ENCODE measurements around the gene CRHR1.
"Not testable (repeated sequence)": the region's sequence is repeated elsewhere in the genome, so short reads cannot be mapped to it uniquely, and the experiment has no call there.

Gene CRHR1

DNA sequence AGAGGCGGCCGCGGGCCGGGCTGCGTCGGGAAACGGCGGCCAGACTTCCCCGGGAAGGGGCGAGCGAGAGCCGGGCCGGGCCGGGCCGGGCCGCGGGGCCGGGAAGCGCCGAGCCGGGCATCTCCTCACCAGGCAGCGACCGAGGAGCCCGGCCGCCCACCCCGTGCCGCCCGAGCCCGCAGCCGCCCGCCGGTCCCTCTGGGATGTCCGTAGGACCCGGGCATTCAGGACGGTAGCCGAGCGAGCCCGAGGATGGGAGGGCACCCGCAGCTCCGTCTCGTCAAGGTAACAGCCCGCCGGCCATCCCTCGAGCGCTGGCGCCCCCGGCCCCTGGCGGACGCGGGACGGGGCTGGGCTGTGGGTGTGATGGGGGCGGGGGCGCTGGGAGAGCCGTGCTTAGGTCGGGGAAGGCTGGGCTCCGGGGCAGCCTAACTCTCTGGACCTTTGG is at the start of gene CRHR1:
CRHR1 (plus strand) TSS at position 28 of the 448 bp plus-strand sequence; CDS start at position 253, 225 bp downstream.
- DNase-seq (ENCODE audit: low read depth): no peak

DNA sequence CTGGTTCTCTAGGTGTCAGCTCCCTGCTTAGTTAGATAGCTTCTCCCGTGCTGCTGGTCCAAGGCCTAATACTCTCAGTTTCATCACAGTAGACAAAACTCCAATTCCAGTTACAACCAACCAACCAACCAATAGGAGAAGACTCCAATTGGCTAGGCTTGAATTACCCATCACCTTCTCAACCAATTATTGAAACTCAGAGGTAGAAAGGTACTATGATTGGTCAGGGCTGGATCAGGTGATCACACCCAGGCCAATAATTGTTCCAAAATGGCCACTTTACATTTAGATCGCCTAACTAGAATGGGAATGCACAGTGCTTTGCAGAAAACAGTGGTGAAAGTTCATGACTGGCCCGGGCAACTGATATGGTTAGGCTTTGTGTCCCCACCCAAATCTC is 49.5 kb upstream of the CRHR1 start:
- no peak for DNase-seq (ENCODE audit: low read depth)

GRCh38 chr17:45735488-45735887 is 48.6 kb upstream of the CRHR1 start:
- no peak for DNase-seq (ENCODE audit: low read depth)

DNA sequence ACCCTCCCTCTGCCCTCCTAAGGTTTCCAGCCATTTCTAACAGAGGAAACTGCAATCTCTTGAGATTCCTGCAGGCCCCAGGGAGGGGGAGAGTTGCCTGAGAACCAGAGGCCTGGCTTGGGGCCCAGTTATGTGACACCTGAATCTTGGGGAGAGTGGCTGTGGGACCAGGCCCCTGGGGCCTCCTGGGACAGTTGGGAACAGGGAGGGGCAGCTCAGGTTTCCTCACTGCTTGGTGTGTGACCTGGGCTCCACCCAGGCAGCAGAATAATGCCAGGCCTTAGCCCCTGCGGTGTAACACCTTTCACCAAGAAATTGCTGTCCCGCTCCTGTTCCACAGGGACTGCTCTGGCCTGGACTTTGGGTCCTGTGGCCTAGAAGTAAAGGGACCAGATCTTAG is 44.3 kb upstream of the CRHR1 start:
- no peak for DNase-seq (ENCODE audit: low read depth)

GRCh38 chr17:45740553-45741330 is 43.4 kb upstream of the CRHR1 start:
- no peak for DNase-seq (ENCODE audit: low read depth)

- no peak for DNase-seq (ENCODE audit: low read depth)
These were observed 41.9 kb upstream of the CRHR1 start for GRCh38 chr17:45742251-45742650.

DNA sequence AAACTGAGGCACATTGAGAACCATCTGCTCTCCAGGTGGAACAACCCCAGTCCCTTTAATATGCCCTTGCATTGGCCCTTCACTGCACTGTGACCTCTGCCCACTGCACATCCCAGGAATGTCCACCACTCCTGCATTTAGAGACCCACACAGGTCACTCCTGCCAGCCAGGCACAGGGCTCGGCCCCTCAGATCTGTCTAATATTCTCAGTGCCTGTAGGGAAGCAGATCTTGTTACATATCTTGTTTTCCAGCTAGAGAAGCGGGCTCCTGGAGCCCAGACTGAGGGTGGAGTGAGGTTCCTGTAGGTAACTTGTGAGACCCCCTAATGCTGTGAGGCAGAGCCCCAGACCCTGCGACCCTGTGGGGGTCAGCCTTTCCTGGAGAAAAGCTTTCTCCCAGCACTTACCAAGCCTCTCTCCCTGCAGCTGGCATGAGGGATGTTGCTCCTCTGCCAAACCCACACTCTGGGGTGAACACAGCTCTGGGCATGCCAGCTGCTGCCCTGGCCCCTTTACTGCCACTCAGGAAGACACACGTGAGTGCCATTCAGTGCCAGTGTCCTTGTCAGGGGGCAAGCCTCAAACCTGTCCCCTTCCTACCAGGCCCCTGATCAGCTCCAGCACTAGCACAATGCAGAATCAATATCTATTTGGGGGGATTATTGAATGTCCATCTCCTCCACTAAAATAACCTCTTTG is 40.3 kb upstream of the CRHR1 start:
- DNase-seq (ENCODE audit: low read depth): no peak

DNA sequence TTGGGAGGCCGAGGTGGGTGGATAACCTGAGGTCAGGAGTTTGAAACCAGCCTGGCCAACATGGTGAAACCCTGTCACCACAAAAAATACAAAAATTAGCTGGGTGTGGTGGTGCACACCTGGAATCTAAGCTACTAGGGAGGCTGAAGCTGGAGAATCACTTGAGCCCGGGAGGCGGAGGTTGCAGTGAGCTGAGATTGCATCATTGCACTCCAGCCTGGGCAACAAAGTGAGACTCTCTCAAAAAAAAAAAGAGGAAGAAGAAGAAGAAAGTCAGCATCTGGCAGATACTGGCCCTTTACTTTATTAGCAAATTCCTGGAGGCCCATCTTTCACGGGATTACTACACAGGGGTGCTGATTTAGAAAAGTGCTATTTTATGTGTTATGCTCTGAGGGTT is 39.3 kb upstream of the CRHR1 start:
- not testable (repeated sequence) for DNase-seq (ENCODE audit: low read depth)

DNA sequence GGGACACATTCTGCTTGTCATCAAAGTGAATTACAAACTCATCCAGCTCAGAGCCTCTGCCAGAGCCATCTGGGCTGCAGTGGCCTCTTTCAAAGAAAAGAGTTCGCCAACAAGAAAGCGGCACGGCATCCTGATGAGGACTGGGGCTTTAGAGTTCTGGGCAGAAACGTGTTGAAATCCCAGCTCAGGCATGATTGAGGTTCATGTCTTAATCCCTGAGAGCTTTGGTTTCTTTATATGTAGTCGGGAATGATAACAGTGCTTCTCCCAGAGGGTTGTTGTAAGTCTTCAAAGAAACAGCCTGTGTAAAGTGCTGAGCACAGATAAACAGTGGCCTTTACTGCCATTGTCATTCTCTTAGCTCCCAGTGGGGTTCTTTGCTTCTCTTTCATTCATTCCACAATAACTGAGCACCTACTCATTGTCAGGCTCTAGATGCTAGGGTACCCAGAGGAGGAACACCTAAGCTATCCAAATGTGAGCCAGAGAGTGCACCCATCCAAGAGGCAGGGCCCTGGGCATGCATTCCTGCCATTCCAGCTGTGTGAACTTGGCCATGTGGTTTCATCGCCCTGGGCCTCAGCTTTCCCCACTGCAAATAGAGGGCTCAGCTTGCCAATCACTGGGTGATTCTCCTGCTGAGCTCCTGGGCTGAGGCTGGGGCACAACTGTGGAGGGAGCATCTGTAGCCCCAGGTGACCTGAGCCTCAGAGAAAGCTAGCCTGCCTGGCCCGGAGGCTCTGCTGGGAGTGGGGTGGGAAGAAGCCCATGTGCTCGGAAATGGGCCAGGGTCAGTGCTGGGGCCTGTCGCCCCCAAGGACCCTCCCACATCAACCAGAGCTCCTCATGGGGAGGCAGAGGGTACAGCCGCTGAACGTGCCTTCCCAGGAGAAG is 38.3 kb upstream of the CRHR1 start:
- no peak for DNase-seq (ENCODE audit: low read depth)

DNA sequence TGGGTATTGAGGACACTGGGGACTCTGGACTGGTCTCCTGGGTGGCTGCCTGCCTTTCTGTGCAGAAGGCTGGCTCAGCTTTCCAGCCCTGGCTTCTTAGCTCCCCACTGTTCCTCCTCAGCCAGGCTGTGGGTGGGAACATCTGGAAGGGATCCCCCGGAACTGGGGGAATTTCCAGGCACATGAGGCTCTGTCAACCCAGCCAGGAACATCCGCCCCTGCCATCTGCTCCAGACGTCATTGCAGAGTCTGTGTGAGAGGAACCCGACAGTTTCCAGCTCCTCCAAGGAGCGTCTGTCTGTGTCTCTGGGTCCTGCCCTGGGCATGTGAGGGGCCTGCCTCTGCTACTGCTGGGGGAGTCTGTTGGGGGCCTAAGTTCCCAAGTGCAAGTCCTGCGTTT is 36.2 kb upstream of the CRHR1 start:
- no peak for DNase-seq (ENCODE audit: low read depth)

GRCh38 chr17:45748731-45749310 is 35.3 kb upstream of the CRHR1 start:
- no peak for DNase-seq (ENCODE audit: low read depth)

DNA sequence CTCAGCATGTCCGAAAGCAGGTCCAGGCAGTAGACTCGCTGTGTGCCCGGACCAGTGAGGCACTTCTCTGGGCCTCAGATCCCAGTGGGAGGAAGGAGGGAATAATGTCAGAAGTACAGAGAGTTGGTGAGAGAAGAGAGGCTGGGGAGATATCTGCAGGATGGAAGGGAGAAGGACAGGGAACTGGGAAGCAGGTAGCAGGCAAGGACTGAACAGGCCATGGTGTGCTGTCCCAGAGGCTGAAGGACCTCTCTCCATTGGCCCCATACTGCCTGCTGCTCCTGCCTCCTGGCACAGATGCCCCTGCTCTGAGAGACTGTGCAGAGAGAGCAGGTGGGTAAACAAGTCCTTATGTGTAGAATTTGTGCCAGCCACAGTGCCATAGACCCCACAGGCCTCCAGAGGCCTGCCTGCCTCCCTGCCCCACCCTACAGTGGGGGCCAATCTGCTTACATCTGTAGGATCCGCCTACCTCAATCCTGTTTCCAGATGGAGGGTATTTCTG is 34.2 kb upstream of the CRHR1 start:
- DNase-seq (ENCODE audit: low read depth): no peak

- no peak for DNase-seq (ENCODE audit: low read depth)
These were observed 33.2 kb upstream of the CRHR1 start for GRCh38 chr17:45750779-45751440.

GRCh38 chr17:45751466-45751865 is 32.7 kb upstream of the CRHR1 start:
- no peak for DNase-seq (ENCODE audit: low read depth)

DNA sequence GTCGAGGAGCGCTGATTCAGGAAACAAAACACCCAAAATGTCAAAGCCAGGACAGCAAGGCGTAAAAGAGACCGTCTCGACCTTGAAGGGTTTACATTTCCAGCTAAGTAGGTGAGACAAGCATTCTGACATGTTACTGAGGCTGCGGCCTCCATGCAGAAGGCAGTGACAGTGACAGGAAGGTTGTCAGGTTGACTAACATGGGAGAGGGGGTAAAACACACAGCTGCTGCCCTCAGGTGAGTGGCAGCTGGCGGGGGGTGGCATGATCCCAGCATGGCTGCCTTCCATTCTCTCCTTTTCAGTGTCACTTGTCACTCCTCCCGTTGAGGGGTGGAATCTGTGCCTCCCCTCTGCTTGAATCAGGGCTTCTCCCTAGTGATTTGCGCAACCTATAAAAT is 31.9 kb upstream of the CRHR1 start:
- no peak for DNase-seq (ENCODE audit: low read depth)

GRCh38 chr17:45753645-45754225 is 30.4 kb upstream of the CRHR1 start:
- DNase-seq (ENCODE audit: low read depth): no peak

DNA sequence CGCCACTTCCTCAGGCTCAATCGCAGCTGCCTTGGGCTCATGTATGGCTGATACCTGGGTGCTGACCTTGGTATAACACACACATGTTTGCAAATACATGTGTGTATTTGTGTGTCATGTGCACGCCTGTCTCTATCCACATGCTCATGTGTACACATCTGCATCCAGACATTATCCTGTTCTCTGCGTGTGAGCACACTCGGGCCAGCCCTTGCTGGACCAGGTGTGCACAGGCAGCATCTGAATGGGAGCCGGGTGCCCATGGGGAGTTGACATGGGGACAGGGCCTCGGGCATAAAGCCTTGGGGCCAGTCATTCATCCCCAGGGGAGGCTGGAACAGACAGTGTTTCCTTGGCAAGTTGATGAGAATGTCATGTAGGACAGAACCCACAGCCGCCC is 29.1 kb upstream of the CRHR1 start:
- DNase-seq (ENCODE audit: low read depth): no peak

DNA sequence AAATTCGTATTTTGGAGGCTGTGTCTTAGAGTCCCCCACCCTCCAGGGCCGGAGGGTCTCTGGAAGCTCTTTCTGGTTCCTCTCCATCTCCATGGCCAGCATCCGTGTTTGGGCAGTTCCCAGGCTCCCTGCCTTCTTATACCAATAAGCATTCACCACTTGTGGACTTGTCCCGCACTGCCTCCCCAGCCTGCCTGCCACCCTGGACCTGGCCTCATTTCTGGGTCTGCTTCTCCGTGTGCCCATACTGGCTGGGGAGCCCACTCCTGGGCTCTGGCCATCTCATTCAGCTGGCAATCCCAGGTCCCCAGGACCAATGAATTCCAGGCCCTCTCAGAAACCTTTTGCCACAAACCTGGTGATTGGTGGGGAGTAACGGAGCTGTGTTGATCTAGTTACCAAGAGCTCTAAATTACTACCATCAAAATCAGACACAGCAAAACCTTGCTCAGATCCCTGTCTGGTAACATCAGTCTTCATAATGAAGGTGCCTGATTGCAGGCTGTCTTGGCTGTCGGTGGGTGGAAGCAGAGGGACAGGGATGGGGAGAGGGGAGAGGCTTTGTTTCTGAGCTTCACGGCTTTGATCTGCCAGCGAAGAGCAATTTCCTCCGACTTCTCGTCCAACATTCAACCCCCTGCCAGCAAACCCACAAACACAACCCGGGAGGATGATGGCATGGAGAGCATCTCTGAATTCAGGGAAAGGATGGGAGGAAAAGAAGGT is 27.7 kb upstream of the CRHR1 start:
- no peak for DNase-seq (ENCODE audit: low read depth)

DNA sequence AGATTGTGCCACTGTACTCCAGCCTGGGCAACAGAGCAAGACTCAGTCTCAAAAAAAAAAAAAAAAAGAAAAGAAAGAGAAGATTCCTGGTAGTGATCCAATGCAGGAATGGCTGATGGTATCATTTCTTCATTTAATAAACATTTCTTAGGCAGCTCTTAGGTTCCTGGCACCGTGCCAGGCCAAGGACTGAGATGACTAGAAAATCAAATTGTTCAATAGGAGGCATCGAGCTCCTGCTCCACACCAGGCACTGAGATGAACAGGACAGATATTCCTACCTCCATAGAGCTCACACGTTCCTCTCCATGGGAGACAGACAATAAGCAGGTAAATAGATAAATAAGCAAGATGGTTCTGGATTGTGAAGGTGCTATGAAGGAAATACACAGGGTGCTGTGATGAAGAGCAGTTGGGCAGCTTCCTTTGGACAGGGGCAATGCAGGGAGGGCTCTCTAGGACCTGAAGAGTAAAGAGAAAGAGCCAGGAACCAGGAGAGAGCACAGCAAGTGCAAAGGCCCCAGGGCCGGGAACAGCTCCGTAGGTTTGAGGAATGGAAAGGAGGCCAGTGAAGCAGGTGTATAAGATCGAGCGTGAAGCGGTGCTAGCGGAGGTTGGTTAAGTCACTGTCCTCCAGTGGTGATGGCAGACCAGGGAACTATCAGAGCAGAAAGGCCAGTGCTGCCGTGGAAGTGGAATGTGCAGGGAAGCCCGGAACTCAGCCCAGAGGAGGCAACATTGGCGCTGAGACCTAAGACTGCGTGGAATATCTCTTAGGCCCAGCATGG is 26.5 kb upstream of the CRHR1 start:
- no peak for DNase-seq (ENCODE audit: low read depth)

DNA sequence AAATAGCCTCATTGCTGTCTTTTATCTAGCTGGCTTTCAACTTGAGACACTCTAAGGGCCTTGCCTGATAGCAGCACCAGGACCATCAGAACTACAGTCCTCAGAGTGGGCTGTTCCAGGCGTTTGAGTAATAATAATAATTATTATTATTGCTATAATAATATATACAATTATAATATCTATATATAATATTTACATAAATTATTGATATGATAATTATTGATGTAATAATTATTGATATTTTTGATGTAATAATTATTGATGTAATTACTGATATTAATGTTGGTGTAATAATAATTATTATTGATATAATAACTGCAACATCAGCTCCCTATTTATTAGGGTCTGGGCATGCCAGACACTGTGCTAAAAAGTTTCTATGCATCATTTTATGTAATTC is 25.6 kb upstream of the CRHR1 start:
- no peak for DNase-seq (ENCODE audit: low read depth)

All from activated gamma-delta T cell treated with anti-CD3 and anti-CD28 coated beads, Interleukin-2, amount 50 U/mL, for 16 hours (primary cell).